ENCODE results near the gene HAS3.
"Not testable (repeated sequence)": the region's sequence is repeated elsewhere in the genome, so short reads cannot be mapped to it uniquely, and the experiment has no call there.

Gene HAS3

DNA sequence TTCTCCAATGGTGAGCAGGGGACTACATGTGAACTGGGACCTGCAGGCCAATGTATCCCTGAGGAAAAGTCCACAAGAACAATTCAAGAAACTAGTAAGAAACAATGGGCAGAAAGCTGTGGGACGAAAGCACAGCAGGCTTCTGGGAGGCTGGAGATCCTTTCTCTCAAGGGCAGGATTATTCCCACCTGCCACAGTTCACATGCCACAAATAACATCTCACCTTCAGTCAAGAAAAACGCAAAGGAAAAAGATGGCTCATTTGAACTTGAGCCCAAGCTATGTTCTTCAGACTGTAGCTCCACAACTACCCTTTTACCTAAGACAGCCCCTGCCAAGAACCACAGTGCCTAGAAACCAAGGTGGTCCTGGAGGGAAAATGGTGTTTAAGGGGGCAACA lies 13.0 kb downstream of the HAS3 start:
- DNase-seq, result no peak

DNA sequence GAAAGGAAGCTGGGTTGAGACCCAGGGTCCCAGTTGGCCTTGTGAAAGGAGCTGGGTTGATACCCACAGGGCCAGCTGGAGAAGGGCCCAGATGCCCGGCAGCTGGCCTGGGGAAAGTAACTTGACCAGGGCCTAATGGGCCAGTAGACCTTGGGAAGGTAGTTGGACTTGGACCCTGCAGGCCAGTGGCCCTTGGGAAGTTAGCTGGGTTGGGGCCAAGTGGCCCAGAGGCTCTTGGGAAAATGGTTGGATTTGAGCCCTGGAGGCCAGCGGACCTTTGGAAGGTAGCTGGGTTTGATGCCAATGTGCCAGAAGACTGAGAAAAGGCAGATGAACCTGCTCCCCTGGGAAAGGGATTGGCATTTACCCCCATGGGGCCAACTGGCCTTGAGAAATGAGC lies 13.5 kb downstream of the HAS3 start:
- no peak for DNase-seq

- DNase-seq, result no peak
These were observed 14.1 kb downstream of the HAS3 start for GRCh38 chr16:69119536-69119935.

DNA sequence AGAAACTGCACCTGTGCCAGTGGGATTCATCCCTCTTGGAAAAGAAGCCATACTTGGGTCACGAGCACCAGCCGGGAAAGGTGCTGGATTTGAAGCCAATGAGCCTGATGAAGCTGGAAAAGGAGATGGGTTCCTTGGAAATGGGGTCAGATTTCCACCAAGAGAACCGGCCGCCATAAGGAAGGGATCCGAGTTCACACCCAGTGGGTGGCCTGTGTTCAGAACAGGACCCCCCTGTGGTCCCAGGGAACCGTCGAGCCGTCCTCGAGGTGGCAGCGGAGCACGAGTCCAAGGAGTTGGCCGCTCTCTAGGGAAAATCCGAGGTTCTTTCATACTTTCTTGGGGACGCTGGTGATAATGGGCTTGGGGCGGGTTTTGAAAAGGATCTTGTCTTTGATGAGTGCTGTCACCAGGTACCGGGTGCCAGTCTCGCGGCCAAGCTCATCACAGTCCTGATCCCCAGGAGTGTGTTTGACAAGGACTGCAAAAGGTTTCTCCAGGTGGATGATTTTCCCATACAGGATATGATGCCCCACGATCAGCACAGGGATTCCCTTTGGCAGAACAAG lies 14.7 kb downstream of the HAS3 start:
- DNase-seq, result no peak

DNA sequence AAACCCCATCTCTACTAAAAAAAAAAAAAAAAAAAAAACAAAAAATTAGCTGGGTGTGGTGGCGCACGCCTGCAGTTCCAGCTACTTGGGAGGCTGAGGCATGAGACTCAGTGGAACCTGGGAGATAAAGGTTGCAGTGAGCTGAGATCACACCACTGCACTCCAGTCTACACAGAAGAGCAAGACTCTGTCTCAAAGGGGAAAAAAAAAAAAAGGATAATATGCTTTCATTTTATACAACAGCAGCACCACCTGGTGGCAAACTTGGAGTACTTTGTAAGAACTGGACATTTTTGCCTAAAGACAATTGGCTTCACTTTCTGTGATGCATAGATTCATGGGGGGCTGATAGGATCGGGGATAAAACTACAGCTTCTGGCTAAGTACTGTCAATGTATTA lies 18.5 kb downstream of the HAS3 start:
- DNase-seq, result peak; percentile 52 to 67

- not testable (repeated sequence) for DNase-seq
These were observed 19.0 kb downstream of the HAS3 start for GRCh38 chr16:69124406-69124805.

- DNase-seq, result not testable (repeated sequence)
These were observed 19.5 kb downstream of the HAS3 start for GRCh38 chr16:69124961-69125360.

DNA sequence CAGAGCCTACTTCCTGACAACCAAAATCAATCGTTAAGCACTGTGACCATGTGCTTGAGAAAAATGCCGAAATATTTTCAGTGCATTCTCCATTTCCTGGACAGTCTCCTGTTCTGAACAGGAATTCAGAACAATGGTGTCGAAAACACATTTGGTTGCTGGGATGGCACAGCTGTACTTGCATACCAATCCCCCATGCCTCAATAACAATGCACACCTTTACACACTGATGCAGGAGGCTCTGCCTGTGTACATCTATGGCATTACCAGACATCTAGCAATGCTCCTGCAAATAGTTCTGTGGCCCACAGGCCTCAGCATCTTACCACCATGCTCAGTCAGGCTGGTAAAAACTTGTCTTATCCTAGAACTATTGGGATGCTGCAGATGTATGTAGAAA lies 20.8 kb downstream of the HAS3 start:
- DNase-seq, result no peak

DNA sequence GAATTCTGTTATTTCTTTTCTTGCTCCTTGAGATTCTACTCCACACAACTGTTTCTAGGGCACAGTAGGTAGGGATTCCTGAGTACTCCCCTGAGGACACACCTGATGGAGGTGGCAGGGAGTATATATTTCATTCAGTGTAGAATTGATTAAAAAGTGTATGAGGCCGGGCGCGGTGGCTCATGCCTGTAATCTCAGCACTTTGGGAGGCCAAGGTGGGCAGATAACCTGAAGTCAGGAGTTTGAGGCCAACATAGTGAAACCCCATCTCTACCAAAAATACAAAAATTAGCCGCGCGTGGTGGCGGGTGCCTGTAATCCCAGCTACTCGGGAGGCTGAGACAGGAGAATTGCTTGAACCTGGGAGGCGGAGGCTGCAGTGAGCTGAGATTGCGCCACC lies 21.3 kb downstream of the HAS3 start:
- not testable (repeated sequence) for DNase-seq

GRCh38 chr16:69127966-69128510 lies 22.6 kb downstream of the HAS3 start:
- no peak for DNase-seq

DNA sequence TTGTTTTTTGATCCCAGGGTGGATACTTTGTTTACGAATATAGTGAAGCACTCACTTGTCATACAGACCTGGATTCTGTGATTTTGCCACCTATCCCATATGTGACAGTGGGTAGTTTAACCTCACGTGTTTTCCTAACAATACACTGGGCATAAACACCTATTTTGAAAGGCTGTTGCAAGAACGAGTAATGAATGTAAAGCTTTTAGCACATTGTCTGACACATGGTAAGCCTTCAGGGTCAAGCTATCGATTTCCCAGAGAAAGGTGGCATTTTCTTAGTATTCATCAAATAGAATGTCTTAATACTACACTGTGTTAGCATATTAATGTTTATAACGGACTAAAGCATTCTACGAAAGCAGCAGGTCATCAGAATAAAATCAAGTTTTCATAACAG lies 25.0 kb downstream of the HAS3 start:
- no peak for DNase-seq

GRCh38 chr16:69131167-69131838 lies 25.9 kb downstream of the HAS3 start:
- DNase-seq, result peak; percentile 40 to 50

- peak; percentile 43 to 44 for DNase-seq
These were observed 26.5 kb downstream of the HAS3 start for GRCh38 chr16:69131839-69132423.

DNA sequence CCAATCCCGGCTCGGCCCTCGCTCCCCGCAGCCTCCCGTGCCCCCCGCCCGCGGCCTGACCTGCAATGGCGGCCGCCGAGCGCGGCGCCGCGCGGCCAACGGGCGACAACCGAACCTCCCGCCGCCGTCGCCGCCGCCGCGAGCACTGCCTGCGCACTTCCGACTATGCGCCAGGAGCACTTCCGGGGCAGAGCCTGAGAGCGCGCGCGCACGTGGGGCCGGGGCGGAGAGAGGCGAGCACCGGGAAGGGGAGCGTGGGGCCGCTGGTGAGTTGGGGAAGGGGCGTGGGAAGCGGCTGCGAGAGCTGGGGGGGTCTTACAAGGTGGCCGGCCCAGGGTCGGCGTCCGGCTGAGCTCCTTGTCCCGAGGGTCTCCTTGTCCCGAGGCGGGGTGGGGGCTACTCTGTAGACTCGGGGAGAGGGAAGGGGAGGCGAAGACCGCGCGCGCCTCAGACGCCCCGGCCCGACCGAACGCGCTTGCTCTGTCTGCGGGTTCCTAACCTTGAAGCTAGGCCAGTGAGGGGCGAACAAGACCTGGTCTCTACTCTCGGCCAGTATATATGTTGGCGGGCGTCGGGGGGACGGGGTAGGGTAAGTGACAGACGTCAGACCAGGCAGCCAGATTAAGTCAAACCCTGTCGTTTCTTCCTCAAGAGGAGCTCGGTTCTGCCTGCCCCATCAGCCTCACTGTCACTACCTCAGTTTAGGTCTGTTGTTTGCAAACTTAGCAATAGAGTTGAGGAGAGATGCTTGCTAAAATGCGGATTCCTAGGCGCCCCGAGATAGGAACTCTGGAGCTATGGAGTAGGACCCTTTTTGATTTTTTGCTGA lies 27.2 kb downstream of the HAS3 start, which contains the start of the genes CHTF8 and UTP4:
TSS of gene CHTF8 (minus strand) at position 165 of the 829 bp plus-strand sequence. CDS start 11,130 bp downstream, outside the sequence.
TSS of gene UTP4 (plus strand) at position 226 of the 829 bp plus-strand sequence. CDS start 811 bp downstream, outside the sequence.
- peak; percentile 75 to 88 for DNase-seq

DNA sequence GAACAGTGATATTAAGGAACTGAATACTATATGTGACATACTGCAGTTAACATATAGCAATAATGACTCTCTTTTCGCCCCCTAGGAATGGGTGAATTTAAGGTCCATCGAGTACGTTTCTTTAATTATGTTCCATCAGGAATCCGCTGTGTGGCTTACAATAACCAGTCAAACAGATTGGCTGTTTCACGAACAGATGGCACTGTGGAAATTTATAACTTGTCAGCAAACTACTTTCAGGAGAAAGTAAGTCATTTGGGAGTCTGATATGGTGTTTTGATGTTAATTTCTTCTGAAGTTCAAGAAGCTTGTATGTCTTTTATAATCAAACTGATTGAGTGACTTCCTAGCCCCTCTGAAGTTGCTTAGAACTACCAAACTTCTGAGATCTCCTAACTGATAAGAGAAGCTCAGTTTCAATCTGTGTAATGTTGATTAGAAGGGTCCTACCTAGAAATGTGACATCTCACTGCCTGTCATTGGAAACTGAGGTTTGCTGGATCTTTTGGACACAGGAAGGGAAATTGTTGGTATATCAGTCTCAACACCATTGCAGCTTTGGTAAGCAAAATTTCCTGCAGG lies 28.0 kb downstream of the HAS3 start:
- no peak for DNase-seq

DNA sequence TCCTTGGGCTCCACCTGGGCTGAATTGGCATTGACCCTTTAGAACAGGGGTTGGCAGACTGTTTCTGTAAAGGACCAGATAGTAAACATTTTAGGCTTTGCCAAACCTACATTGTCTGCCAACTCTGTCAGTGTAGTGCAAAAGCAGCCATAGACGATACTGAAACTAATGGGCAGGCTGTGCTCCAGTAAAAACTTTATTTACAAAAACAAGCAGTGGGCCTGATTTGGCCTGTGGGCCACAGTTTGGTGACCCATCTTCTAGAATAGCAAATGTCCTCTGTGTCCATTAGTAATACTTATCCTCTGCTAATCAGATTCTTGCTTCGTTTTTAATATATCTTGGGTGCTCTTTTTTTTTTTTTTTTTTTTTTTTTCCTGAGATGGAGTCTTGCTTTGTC lies 33.2 kb downstream of the HAS3 start:
- DNase-seq, result no peak

- not testable (repeated sequence) for DNase-seq
These were observed 34.0 kb downstream of the HAS3 start for GRCh38 chr16:69139464-69139863.

- no peak for DNase-seq
These were observed 35.6 kb downstream of the HAS3 start for GRCh38 chr16:69141014-69141413.

DNA sequence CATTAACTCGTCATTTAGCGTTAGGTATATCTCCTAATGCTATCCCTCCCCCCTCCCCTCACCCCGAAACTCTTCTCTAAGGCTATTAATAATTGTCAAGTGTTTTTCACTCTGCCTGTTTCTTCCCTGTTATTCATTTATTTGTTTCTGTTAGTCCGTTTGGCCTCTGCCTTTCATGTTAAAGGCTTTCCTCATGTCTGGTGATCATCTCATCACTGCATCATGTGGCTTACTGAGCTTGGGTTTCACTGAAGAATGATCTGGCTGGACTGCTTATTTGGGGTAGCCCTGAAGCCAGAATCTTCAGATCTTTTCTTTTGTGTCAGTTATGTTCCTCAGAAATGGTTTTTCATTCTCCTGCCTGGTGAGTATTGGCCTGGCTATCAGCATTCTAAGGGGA lies 36.5 kb downstream of the HAS3 start:
- no peak for DNase-seq

DNA sequence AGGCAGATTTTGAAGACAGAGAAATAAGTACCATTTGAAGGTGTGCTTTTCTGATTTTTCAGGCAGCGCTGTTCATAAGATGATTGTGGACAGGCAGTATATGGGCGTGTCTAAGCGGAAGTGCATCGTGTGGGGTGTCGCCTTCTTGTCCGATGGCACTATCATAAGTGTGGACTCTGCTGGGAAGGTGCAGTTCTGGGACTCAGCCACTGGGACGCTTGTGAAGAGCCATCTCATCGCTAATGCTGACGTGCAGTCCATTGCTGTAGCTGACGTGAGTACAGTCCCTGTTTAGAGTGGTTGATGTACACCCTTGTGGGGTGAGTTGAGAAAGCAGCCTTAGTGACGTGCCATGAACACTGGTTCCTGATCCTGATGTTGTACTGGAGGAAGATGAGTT lies 37.7 kb downstream of the HAS3 start:
- DNase-seq, result no peak

GRCh38 chr16:69145658-69146057 lies 40.2 kb downstream of the HAS3 start:
- no peak for DNase-seq

- DNase-seq, result not testable (repeated sequence)
These were observed 44.2 kb downstream of the HAS3 start for GRCh38 chr16:69149621-69150020.
